SH-SY5Y (cell line): ENCODE results near the gene FBXL15.

Source experiments
- GATA2 ChIP-seq: IDR thresholded peaks from 2 replicates; pipeline ENCODE4 v1.6.1; 2011; ENCODE audit warnings: mild to moderate bottlenecking, low read depth, low read length
- GATA3 ChIP-seq: IDR thresholded peaks from 2 replicates; pipeline ENCODE4 v1.6.1; 2011; ENCODE audit warnings: low read depth, mild to moderate bottlenecking, low read length, moderate library complexity

Gene FBXL15

DNA sequence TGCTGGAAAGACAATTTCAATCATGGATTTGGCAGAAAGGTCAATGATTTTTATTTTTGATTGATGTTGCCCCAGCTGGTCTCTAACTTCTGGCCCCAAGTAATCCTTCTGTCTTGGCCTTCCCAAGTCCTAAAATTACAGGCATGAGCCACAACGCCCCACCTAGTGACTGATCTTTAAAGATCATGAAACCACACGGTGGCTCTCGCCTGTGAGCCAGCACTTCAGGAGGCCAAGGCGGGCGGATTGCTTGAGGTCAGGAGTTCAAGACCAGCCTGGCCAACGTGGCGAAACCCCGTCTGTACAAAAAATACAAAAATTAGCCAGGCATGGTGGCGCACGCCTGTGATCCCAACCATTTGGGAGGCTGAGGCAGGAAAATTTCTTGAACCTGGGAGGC is 43.3 kb downstream of the FBXL15 start:
- TF ChIP-seq GATA3 = no peak

DNA sequence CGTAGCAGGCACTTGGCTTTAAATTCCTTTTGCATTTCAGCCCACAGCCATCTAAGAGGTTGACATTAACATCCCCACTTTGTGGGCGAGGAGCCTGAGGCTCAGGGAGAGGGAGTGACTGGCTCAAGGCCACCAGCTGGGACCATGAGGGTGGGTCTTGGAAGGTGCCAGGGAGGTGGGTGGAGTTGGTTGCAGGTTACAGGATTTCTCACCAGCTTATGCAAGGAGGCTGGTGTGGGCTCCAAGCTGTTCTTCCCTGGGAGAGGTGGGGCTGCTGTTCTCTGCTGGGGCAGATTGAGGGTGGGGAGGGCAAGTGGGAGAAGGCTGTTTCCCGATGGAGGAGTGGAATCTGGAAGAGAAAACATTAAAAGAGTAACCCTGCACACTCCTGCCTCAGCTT is 44.8 kb downstream of the FBXL15 start:
- TF ChIP-seq GATA3 = no peak
- TF ChIP-seq GATA2 = no peak

DNA sequence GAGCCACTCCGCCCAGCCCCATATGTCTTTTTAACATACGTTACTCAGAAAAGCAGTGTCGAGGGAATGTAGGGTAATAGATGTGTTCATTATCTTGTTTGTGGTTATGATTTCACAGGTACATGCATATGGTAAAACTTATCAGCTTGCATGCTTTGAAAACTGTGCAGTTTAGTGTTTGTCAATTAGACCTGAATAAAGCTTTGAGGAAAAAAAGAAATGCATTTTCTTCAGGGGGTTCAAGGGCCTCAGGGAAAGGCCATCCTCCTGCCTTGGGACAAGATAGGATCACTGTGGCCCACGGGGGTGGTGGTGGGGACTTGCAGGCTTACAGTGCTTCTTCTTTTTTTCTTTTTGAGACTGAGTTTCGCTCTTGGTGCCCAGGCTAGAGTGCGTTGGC is 46.7 kb downstream of the FBXL15 start:
- TF ChIP-seq GATA2 (no peak), GATA3 (no peak)

DNA sequence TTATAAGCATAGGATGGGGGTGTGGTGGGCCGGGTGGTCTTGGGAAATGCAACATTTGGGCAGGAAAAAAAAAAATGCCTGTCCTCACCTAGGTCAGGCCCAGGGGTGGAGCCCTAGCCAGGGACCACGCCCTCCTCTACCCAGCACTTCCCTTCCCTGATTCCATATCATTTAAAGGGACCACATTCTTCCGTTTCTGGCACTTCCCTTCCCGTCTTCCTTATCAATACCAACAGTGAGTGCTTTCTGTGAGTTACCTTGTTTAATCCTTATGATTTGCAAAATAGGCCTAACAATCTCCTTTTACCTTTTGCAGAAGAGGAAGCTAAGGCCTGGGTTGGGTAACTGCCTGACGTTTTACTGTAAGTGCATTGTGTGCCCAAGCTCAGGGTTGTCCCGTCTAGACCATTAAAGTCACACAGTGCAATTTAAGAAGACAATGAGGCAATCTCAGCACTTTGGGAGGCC is 47.4 kb downstream of the FBXL15 start:
- no peak for TF ChIP-seq GATA2
- TF ChIP-seq GATA3 = no peak

DNA sequence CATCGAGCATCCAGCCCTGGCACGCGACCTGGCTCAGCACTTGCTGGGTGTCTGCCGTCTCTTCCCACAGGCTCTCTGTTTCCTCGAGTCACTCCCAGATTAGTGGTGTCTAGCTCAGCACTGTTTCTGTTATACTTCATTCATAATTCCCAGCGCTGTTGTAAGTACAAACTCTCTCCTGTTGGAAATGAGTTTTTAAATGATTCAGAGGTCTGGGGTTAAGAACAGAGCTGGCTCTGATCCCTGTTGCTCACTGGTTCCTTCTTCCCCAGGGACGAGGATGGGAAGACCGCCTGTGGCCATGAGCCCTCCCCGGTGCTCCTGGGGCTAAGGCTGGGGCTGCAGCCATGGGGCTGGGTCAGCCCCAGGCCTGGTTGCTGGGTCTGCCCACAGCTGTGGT is 48.0 kb downstream of the FBXL15 start:
- no peak for TF ChIP-seq GATA3

DNA sequence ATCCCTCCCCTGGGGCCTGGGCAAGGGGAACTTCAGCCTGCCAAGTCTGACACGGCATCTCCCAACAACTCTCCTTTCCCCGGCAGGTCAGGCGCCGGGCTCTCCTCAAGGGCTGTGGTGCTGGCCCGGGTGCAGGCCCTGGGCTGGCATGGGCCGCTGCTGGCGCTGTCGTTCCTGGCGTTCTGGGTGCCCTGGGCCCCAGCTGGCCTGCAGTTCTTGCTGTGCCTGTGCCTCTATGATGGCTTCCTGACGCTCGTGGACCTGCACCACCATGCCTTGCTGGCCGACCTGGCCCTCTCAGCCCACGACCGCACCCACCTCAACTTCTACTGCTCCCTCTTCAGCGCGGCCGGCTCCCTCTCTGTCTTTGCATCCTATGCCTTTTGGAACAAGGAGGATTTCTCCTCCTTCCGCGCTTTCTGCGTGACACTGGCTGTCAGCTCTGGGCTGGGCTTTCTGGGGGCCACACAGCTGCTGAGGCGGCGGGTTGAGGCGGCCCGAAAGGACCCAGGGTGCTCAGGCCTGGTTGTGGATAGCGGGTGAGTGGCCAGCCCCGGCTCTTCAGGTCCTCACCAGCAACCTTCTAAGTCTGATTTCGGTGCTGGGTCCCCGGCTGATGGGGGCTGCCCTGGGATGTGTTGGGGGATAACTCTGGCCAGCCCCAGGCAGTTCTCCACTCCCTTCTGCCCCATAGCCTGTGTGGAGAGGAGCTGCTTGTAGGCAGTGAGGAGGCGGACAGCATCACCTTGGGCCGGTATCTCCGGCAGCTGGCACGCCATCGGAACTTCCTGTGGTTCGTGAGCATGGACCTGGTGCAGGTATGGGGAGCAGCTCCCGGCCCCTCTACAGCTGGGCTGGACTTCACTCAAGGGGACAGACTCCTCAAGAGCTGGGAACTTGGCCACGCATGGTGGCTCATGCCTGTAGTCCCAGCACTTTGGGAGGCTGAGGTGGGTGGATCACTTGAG is 50.2 kb downstream of the FBXL15 start:
- TF ChIP-seq GATA2 (no peak), GATA3 (no peak)
